Progenitor cell of endocrine pancreas (in vitro differentiated cells): ENCODE measurements around the gene KCTD7. TPM values are rescaled to one million over a fixed set of nuclear protein-coding genes. Genes with fewer than 3 reads are reported as not detected.
"Not testable (repeated sequence)": the region's sequence is repeated elsewhere in the genome, so short reads cannot be mapped to it uniquely, and the experiment has no call there.

Source experiments
- DNase-seq: peaks from one replicate; pipeline ENCODE4 v3.0.0; 2021; ENCODE audit warnings: low spot score; ENCODE audit not compliant: unreplicated experiment
- H3K27ac Mint-ChIP-seq: 2 replicates; pipeline ENCODE4 v1.8.0; 2021; ENCODE audit warnings: mild to moderate bottlenecking, moderate library complexity, mixed read lengths
- H3K27me3 Mint-ChIP-seq: 2 replicates; pipeline ENCODE4 v1.8.0; 2021; ENCODE audit warnings: mixed read lengths
- H3K36me3 Mint-ChIP-seq: 2 replicates; pipeline ENCODE4 v1.8.0; 2022; ENCODE audit warnings: mixed read lengths; ENCODE audit not compliant: insufficient read depth
- H3K4me1 Mint-ChIP-seq: 2 replicates; pipeline ENCODE4 v1.8.0; 2021; ENCODE audit warnings: low read depth, mixed read lengths
- H3K4me3 Mint-ChIP-seq: 2 replicates; pipeline ENCODE4 v1.8.0; 2021; ENCODE audit warnings: low read depth, mild to moderate bottlenecking, moderate library complexity, mixed read lengths
- H3K9me3 Mint-ChIP-seq: 2 replicates; pipeline ENCODE4 v1.8.0; 2021; ENCODE audit warnings: low read depth, mixed read lengths
- CTCF ChIP-seq: fragments of 200-600 bp; sonication (generic); IDR thresholded peaks from one replicate; pipeline ENCODE4 v1.5.0; 2021; ENCODE audit warnings: antibody characterized with exemption, mild to moderate bottlenecking; ENCODE audit not compliant: unreplicated experiment
- total RNA-seq: library from RNA; stranded (reverse); gene quantifications from 2 replicates; pipeline ENCODE4 v1.2.1, GENCODE V29; 2021

The KCTD7 gene
- total RNA-seq, 1 donor from 2014 or later: 8.5 TPM

- no peak overlapping the region for H3K27ac Mint-ChIP-seq
- H3K27me3 Mint-ChIP-seq: no peaks in the 10 kb centered on the region
- peaks cover 2% of the 10 kb centered on the region for H3K4me1 Mint-ChIP-seq
- peaks cover 8% of the 10 kb centered on the region for H3K36me3 Mint-ChIP-seq
- DNase-seq: no peak
- H3K4me3 Mint-ChIP-seq: no peak overlapping the region
- H3K9me3 Mint-ChIP-seq: no peaks in the 10 kb centered on the region
- no peak for TF ChIP-seq CTCF
Measured at GRCh38 chr7:66640802-66641525, 12.3 kb downstream of the KCTD7 start.

- no peak overlapping the region for H3K27ac Mint-ChIP-seq
- no peak for TF ChIP-seq CTCF
- H3K4me3 Mint-ChIP-seq: no peak overlapping the region
- H3K9me3 Mint-ChIP-seq: no peaks in the 10 kb centered on the region
- no peaks in the 10 kb centered on the region for H3K27me3 Mint-ChIP-seq
- DNase-seq: no peak
- peaks cover 8% of the 10 kb centered on the region for H3K36me3 Mint-ChIP-seq
- H3K4me1 Mint-ChIP-seq: peaks cover 2% of the 10 kb centered on the region
Measured at GRCh38 chr7:66641526-66641871, 12.8 kb downstream of the KCTD7 start.

- no peak overlapping the region for H3K27ac Mint-ChIP-seq
- H3K4me3 Mint-ChIP-seq: no peak overlapping the region
- no peaks in the 10 kb centered on the region for H3K27me3 Mint-ChIP-seq
- peaks cover 8% of the 10 kb centered on the region for H3K36me3 Mint-ChIP-seq
- no peaks in the 10 kb centered on the region for H3K9me3 Mint-ChIP-seq
- DNase-seq: no peak
- no peak for TF ChIP-seq CTCF
- H3K4me1 Mint-ChIP-seq: peaks cover 2% of the 10 kb centered on the region
Measured at GRCh38 chr7:66642186-66642585, 13.5 kb downstream of the KCTD7 start.

- Mint-ChIP-seq H3K36me3 (peaks cover 8% of the 10 kb centered on the region), H3K4me3 (no peak overlapping the region), H3K9me3 (no peaks in the 10 kb centered on the region), H3K27ac (no peak overlapping the region), H3K4me1 (peaks cover 2% of the 10 kb centered on the region), H3K27me3 (no peaks in the 10 kb centered on the region)
- TF ChIP-seq CTCF: no peak
- no peak for DNase-seq
Measured at GRCh38 chr7:66642932-66643331, 14.3 kb downstream of the KCTD7 start.

GRCh38 chr7:66643395-66643794, 14.7 kb downstream of the KCTD7 start:
- Mint-ChIP-seq H3K4me1 (peaks cover 2% of the 10 kb centered on the region), H3K27ac (no peak overlapping the region), H3K4me3 (no peak overlapping the region), H3K36me3 (peaks cover 8% of the 10 kb centered on the region), H3K27me3 (no peaks in the 10 kb centered on the region), H3K9me3 (no peaks in the 10 kb centered on the region)
- TF ChIP-seq CTCF: no peak
- DNase-seq: no peak

- H3K4me1 Mint-ChIP-seq, H3K9me3 Mint-ChIP-seq, H3K27me3 Mint-ChIP-seq, DNase-seq, H3K4me3 Mint-ChIP-seq, H3K27ac Mint-ChIP-seq, H3K36me3 Mint-ChIP-seq: not testable (repeated sequence)
Measured at GRCh38 chr7:66651026-66651425, 22.3 kb downstream of the KCTD7 start.
